GM12892 (cell line): Measurements from ENCODE around the gene UROS.

Experiments
- POLR2A ChIP-seq: IDR thresholded peaks from 2 replicates; pipeline ENCODE4 v1.6.1; 2011; ENCODE audit warnings: low read depth, low read length, control low read depth
- POLR2AphosphoS5 ChIP-seq: IDR thresholded peaks from 2 replicates; pipeline ENCODE4 v1.6.1; 2011; ENCODE audit warnings: low read depth, low read length, control low read depth
- TAF1 ChIP-seq: IDR thresholded peaks from 2 replicates; pipeline ENCODE4 v1.6.1; 2011; ENCODE audit warnings: low read depth, mild to moderate bottlenecking, control low read depth, low read length, borderline replicate concordance

- TF ChIP-seq POLR2A = no peak
- TF ChIP-seq TAF1 = no peak
- TF ChIP-seq POLR2AphosphoS5 = no peak
These were observed 53.9 kb downstream of the UROS start for GRCh38 chr10:125769175-125769574.
